Stimulated activated CD8-positive, alpha-beta memory T cell treated with anti-CD3 and anti-CD28 coated beads, Interleukin-4, amount 100 ng/mL, for 1 hour (primary cell): ENCODE results near the gene TACC2.
"Not testable (repeated sequence)": the region's sequence is repeated elsewhere in the genome, so short reads cannot be mapped to it uniquely, and the experiment has no call there.

Source experiments
- DNase-seq, 2 donors: peaks; one replicate each; pipeline ENCODE4 v3.0.0-alpha.2; 2020; ENCODE audit warnings: low read depth in 2 of 2, low spot score in 1 of 2

TACC2 gene

GRCh38 chr10:121983852-121984251 is 5.1 kb upstream of the TACC2 start:
- DNase-seq = no peak

GRCh38 chr10:121984463-121984862 is 4.5 kb upstream of the TACC2 start:
- no peak for DNase-seq

DNA sequence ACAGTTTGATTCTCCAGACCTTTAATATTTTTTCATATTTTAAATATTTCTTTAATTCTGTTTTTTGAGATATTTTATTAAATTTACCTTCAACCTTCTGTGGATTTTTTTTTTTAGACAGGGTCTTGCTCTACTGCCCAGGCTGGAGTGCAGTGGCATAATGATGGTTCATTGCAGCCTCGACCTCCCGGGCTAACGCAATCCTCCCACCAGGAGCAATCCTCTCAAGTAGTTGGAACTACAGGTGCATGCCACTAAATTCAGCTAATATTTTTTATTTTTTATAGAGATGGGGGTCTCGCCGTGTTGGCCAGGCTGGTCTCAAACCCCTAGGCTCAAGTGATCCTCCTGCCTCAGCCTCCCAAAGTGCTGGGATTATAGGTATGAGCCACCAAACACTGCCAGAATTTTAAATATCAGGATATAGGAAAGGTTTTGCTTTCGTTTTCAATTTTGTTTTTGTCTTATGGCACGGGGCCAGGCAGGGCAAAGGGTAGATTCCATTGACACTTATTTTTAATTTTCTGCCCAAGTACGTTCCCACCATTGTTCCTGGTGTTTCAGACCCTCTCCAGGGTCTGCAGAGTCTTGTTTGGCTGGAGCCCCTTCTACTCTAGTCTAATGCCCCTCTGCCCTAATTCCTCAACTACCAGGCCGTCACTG is 1.2 kb downstream of the TACC2 start:
- DNase-seq = no peak

GRCh38 chr10:121991727-121992126 is 2.8 kb downstream of the TACC2 start:
- not testable (repeated sequence) for DNase-seq

GRCh38 chr10:121994429-121994941 is 5.5 kb downstream of the TACC2 start:
- no peak for DNase-seq

- no peak for DNase-seq
These were observed 9.5 kb downstream of the TACC2 start for GRCh38 chr10:121998462-121998861.

DNA sequence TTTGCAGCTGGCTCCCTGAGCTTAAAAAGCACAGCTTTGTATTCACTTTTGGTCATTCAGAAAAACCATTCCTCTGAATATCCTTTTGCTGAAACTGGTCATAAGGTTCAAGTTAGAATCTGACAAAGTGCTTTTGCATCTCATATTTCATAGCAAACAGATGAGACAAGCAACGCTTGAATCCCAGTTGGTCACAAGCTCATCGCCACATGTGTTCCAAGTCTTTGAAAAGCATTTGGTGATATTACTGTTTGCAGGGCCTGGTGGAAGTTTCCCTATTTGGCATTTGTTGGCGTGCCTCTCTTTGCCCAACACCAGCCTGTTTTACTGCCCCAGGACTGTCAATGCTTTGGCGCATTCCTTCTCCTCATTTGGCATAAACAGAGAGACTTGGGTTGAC is 10.3 kb downstream of the TACC2 start:
- no peak for DNase-seq

DNA sequence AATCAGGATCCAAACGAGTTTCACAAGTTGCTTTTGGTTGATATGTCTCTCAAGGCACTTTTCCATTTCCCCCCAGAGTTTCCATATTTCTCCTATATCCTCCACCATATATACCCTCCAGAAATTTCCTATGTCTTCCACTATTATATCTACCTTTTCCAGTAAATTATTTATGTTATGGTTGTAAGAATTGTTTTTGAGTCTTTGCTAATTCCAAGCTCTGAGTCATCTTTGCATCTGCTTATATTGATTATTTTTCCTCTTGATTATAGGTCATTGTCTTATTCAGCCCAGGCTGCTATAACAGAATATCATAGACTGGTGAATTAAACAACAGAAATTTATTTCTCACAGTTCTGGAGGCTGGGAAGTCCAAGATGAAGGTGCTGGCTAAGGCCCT is 12.7 kb downstream of the TACC2 start:
- no peak for DNase-seq

DNA sequence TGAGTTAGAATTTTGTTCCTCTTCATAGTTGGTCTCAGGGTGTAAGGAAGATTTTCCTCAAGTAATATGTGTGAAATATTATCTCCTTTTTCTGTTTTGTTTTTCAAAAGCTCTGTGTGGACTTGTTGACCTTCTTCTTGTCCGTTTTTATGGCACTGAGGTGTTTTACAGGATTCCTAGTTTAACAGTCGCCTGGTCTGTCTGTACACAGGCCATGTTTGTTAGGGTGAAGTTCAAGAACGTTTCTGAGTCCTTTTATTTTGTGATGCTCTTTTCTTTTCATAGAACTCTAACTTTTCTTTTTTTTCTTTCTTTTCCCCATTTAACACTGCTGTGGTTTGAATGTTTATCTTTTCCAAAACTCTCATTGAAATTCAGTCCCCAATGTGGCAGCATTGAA is 18.5 kb downstream of the TACC2 start:
- no peak for DNase-seq

DNA sequence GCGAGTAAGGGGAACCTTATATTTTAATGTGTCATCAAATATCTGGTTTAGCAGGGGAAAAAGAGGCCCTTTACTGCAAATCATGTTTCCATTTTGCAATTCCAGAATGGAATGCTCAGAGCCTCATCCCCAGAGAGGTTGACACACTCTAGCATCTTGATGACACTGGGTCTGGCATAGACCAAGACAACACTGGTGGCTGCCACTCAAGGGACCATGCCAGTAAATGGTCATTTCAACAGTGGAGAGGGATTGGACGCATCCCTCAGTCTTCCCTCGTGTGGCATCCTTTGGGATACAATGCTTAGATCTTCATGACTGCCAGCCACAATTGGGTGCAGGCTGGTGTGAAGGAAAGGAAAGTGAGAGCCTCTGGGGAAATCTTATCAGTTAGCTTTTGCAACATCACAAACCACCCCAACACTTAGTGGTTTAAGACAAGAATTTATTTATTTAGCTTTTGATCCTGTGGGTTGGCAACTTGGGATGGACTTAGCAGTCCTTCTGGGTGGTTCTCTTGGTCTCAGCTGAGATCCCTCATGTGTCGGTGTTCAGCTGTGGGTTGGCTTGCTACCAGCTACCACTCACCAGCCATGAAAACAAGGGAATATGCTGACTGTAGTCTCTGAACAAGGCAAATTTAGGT is 21.6 kb downstream of the TACC2 start:
- no peak for DNase-seq

GRCh38 chr10:122012731-122013130 is 23.8 kb downstream of the TACC2 start:
- DNase-seq = no peak

DNA sequence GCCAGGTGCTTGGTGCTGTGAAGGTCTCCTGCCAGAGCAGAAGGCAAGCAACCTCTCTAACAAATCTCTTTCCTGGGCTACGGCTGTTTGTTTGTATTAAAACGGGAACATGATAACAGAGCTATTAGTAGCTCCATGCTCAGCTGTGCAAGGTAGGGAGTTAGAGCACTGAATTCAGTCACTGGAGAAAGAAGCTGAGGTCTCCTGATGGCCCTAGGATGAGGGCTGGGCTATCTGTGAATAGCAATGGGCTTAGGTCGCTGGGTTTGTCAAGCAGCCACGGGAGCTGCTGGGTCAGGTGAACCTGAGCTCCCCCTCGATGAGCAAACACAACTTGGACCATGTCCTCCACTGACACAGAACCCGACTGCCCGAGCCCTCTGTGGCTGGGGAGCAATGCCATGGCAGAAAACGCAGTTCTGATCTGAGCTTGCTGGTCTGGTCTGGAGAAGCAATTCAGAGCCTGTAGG is 24.4 kb downstream of the TACC2 start:
- DNase-seq = no peak

GRCh38 chr10:122014652-122015248 is 25.8 kb downstream of the TACC2 start:
- DNase-seq = no peak

DNA sequence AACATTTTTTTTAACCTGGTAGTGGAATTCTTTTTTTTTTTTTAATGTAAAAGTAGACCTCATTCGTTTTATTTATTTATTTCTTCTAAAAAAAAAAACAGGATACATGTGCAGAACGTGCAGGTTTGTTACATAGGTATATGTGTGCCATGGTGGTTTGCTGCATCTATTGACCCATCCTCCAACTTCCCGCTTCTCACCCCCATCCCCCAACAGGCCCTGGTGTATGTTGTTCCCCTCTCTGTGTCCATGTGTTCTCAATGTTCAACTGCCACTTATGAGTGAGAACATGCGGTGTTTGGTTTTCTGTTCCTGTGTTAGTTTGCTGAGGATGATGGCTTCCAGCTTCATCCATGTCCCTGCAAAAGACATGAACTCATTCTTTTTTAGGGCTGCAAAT is 29.0 kb downstream of the TACC2 start:
- DNase-seq = not testable (repeated sequence)

- DNase-seq = no peak
These were observed 29.5 kb downstream of the TACC2 start for GRCh38 chr10:122018491-122018890.

DNA sequence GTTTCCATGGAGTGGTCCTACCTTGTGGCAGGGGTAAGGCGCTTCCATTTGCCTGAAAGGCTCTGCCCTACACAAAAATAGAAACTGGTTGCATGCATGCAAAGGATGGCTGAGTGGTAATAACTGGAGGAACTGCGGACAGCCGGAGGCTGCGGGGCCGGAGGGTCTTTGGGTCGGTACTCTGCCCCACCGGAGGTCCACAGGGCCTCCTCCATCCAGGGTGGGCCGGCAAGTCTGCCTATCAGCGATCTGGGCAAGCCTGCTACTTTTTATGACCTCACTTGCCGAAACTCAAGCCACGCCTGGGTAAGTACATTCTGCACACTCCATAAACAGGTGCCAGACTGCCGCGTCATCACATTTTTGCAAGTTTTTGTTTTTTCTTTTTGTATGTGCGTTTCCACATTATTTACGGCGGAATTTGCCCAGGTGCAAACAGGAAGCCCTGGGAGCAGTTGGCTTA is 30.0 kb downstream of the TACC2 start:
- no peak for DNase-seq

- DNase-seq = no peak
These were observed 30.5 kb downstream of the TACC2 start for GRCh38 chr10:122019414-122019975.

GRCh38 chr10:122020226-122020625 is 31.3 kb downstream of the TACC2 start:
- no peak for DNase-seq

GRCh38 chr10:122021379-122021778 is 32.4 kb downstream of the TACC2 start:
- DNase-seq = no peak

DNA sequence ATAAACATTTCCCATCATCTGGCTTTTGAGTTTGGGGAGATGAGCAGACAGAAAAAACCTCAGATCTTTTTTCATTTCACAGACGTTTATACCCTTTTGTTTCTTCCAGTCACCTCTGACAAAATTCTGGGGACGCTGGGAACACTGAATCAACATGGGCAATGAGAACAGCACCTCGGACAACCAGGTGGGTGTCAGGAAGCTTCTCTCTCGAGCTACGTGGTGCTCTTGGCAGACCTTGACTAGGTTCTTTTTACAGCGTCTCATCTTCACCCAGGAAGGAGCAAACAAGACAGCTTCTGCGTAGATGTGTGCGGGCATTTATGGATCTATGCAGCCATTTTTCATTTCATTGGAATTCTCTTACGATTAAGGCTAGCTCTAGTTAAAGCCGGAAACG is 32.9 kb downstream of the TACC2 start:
- DNase-seq = no peak

DNA sequence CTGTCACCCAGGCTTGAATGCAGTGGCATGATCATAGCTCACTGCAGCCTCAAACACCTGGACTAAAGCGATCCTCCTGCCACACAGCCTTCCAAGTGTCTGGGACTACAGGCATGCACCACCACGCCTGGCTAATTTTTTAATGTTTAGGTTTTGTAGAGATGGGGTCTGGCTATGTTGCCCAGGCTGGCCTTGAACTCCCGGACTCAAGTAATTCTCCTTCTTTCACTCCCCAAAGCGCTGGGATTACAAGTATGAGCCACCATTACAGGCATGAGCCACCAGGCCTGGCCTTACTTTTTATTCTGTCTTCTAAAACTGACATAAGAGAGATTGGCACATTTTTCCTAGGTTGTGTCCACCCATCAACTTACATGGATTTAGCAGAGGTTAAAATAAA is 33.3 kb downstream of the TACC2 start:
- DNase-seq = no peak

- DNase-seq = not testable (repeated sequence)
These were observed 34.3 kb downstream of the TACC2 start for GRCh38 chr10:122023257-122023656.
